Hematopoietic multipotent progenitor cell treated with erythropoietin and hydrocortisone succinate and interleukin-3 and kit ligand, for 4 days (in vitro differentiated cells): ENCODE measurements around the gene SOCS3.
A peak's percentile ranks its signal among the peaks of the same experiment; 100 is the strongest.
"Not testable (repeated sequence)": the region's sequence is repeated elsewhere in the genome, so short reads cannot be mapped to it uniquely, and the experiment has no call there.

Source experiments
- DNase-seq: peaks from one replicate; pipeline ENCODE4 v3.0.0-alpha.2; 2015

Gene SOCS3

GRCh38 chr17:78347453-78347852, 12.4 kb downstream of the SOCS3 start:
- DNase-seq, result no peak

GRCh38 chr17:78346605-78347250, 13.1 kb downstream of the SOCS3 start:
- DNase-seq, result no peak

- no peak for DNase-seq
These were observed 13.9 kb downstream of the SOCS3 start for GRCh38 chr17:78345791-78346494.

GRCh38 chr17:78345172-78345571, 14.7 kb downstream of the SOCS3 start:
- DNase-seq, result no peak

GRCh38 chr17:78344666-78345065, 15.2 kb downstream of the SOCS3 start:
- DNase-seq, result no peak

- DNase-seq, result peak; percentile 51
These were observed 16.2 kb downstream of the SOCS3 start for GRCh38 chr17:78343543-78344201.

- peak; percentile 47 for DNase-seq
These were observed 16.7 kb downstream of the SOCS3 start for GRCh38 chr17:78343187-78343542.

GRCh38 chr17:78342449-78343186, 17.3 kb downstream of the SOCS3 start:
- DNase-seq, result no peak

- peak; percentile 38 for DNase-seq
These were observed 18.1 kb downstream of the SOCS3 start for GRCh38 chr17:78341559-78342448.

GRCh38 chr17:78340183-78340955, 19.5 kb downstream of the SOCS3 start:
- DNase-seq, result no peak

GRCh38 chr17:78338486-78339259, 21.2 kb downstream of the SOCS3 start:
- DNase-seq, result no peak

- DNase-seq, result no peak
These were observed 22.4 kb downstream of the SOCS3 start for GRCh38 chr17:78337244-78338109.

- no peak for DNase-seq
These were observed 24.7 kb downstream of the SOCS3 start for GRCh38 chr17:78335209-78335608.

GRCh38 chr17:78332991-78333390, 26.9 kb downstream of the SOCS3 start:
- DNase-seq, result no peak

GRCh38 chr17:78331355-78331754, 28.5 kb downstream of the SOCS3 start:
- not testable (repeated sequence) for DNase-seq

- no peak for DNase-seq
These were observed 29.2 kb downstream of the SOCS3 start for GRCh38 chr17:78330570-78331224.

GRCh38 chr17:78329263-78330059, 30.4 kb downstream of the SOCS3 start:
- DNase-seq, result peak; percentile 80

- no peak for DNase-seq
These were observed 32.0 kb downstream of the SOCS3 start for GRCh38 chr17:78327880-78328279.
